OCI-LY3 (cell line): Measurements from ENCODE around the gene OGA.

Experiments
- CTCF ChIP-seq: fragments of 200-600, 300-600 bp; sonication (generic); IDR thresholded peaks from 2 replicates; pipeline ENCODE4 v1.5.1; 2014; ENCODE audit warnings: antibody characterized with exemption, low read length, low read depth
- EZH2phosphoT487 ChIP-seq: fragments of 200-600 bp; shearing (Covaris generic); IDR thresholded peaks from 2 replicates; pipeline ENCODE4 v1.6.1; 2018; ENCODE audit warnings: antibody characterized with exemption, mixed run types, low read depth

- TF ChIP-seq CTCF (no peak), EZH2phosphoT487 (no peak)
These were observed 12.3 kb upstream of the OGA start for GRCh38 chr10:101830322-101831168.
